ENCODE measurements around the gene SMAP1. TPM values are rescaled to one million over a fixed set of nuclear protein-coding genes. Genes with fewer than 3 reads are reported as not detected.

Gene SMAP1
- total RNA-seq, 2 donors from 2014 or later: 35.7 to 38.7 TPM

DNA sequence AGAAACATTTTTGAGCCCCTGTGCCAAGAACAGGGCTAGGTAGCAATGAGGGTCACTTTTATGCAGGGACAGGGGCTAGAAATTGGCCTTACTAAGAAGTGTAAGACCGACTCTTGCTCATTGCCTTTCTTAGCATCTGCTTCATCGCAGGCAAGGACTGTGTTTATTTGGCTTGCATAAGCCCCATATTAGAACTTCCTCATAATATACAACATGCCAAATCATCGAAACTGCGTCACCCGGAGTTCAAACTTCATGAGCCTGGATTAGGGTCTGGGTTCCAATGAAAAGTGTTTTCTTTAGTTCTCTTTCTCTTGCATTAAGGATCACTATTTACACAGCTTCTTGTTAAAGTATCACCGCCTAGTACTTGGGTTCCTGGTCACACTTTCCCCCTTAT is 977 bp upstream of the SMAP1 start:
- Mint-ChIP-seq H3K36me3 (ENCODE audit: low read depth) (peaks cover 5% of the 10 kb centered on the region), H3K4me1 (peaks cover 37% of the 10 kb centered on the region), H3K27ac (peak overlapping the region; percentile 82), H3K4me3 (peak overlapping the region; percentile 96), H3K27me3 (peaks cover 8% of the 10 kb centered on the region)
- ATAC-seq: no peak
- no peaks in the 10 kb centered on the region for H3K9me3 ChIP-seq (ENCODE audit: control insufficient read depth, low read length, poor library complexity, severe bottlenecking)
- DNase-seq: no peak

- peak overlapping the region; percentile 96 for H3K4me3 Mint-ChIP-seq
- peaks cover 43% of the 10 kb centered on the region for H3K4me1 Mint-ChIP-seq
- ATAC-seq (no peak), DNase-seq (no peak)
- H3K9me3 ChIP-seq (ENCODE audit: control insufficient read depth, low read length, poor library complexity, severe bottlenecking): no peaks in the 10 kb centered on the region
- H3K36me3 Mint-ChIP-seq (ENCODE audit: low read depth): peaks cover 1% of the 10 kb centered on the region
- peaks cover 8% of the 10 kb centered on the region for H3K27me3 Mint-ChIP-seq
- peak overlapping the region; percentile 82 for H3K27ac Mint-ChIP-seq
Measured at GRCh38 chr6:70667256-70667710, 400 bp upstream of the SMAP1 start.

GRCh38 chr6:70668499-70668812 is 773 bp downstream of the SMAP1 start:
- peaks cover 52% of the 10 kb centered on the region for H3K4me1 Mint-ChIP-seq
- ATAC-seq (no peak), DNase-seq (no peak)
- H3K27me3 Mint-ChIP-seq: peaks cover 8% of the 10 kb centered on the region
- no peaks in the 10 kb centered on the region for H3K9me3 ChIP-seq (ENCODE audit: control insufficient read depth, low read length, poor library complexity, severe bottlenecking)
- H3K4me3 Mint-ChIP-seq: peak overlapping the region; percentile 96
- no peaks in the 10 kb centered on the region for H3K36me3 Mint-ChIP-seq (ENCODE audit: low read depth)
- peak overlapping the region; percentile 95 for H3K27ac Mint-ChIP-seq

- Mint-ChIP-seq H3K36me3 (ENCODE audit: low read depth) (no peaks in the 10 kb centered on the region), H3K27ac (peak overlapping the region; percentile 95), H3K4me1 (peaks cover 57% of the 10 kb centered on the region), H3K4me3 (peak overlapping the region; percentile 96), H3K27me3 (peaks cover 8% of the 10 kb centered on the region)
- DNase-seq (no peak), ATAC-seq (no peak)
- no peaks in the 10 kb centered on the region for H3K9me3 ChIP-seq (ENCODE audit: control insufficient read depth, low read length, poor library complexity, severe bottlenecking)
Measured at GRCh38 chr6:70669133-70669532, 1.4 kb downstream of the SMAP1 start.

GRCh38 chr6:70672549-70672948 is 4.9 kb downstream of the SMAP1 start:
- Mint-ChIP-seq H3K27me3 (no peaks in the 10 kb centered on the region), H3K4me1 (peaks cover 57% of the 10 kb centered on the region), H3K36me3 (ENCODE audit: low read depth) (no peaks in the 10 kb centered on the region), H3K27ac (peak overlapping the region; percentile 95), H3K4me3 (peak overlapping the region; percentile 5)
- DNase-seq (no peak), ATAC-seq (no peak)
- H3K9me3 ChIP-seq (ENCODE audit: control insufficient read depth, low read length, poor library complexity, severe bottlenecking): no peaks in the 10 kb centered on the region

GRCh38 chr6:70673054-70673453 is 5.4 kb downstream of the SMAP1 start:
- H3K27me3 Mint-ChIP-seq: no peaks in the 10 kb centered on the region
- DNase-seq (no peak), ATAC-seq (no peak)
- peak overlapping the region; percentile 5 for H3K4me3 Mint-ChIP-seq
- H3K36me3 Mint-ChIP-seq (ENCODE audit: low read depth): no peaks in the 10 kb centered on the region
- H3K9me3 ChIP-seq (ENCODE audit: control insufficient read depth, low read length, poor library complexity, severe bottlenecking): no peaks in the 10 kb centered on the region
- peaks cover 57% of the 10 kb centered on the region for H3K4me1 Mint-ChIP-seq
- peak overlapping the region; percentile 95 for H3K27ac Mint-ChIP-seq

- peak overlapping the region; percentile 95 for H3K27ac Mint-ChIP-seq
- H3K4me3 Mint-ChIP-seq: no peak overlapping the region
- ATAC-seq: peak; percentile 55
- H3K36me3 Mint-ChIP-seq (ENCODE audit: low read depth): no peaks in the 10 kb centered on the region
- no peaks in the 10 kb centered on the region for H3K27me3 Mint-ChIP-seq
- H3K4me1 Mint-ChIP-seq: peaks cover 54% of the 10 kb centered on the region
- H3K9me3 ChIP-seq (ENCODE audit: control insufficient read depth, low read length, poor library complexity, severe bottlenecking): no peaks in the 10 kb centered on the region
- DNase-seq: no peak
Measured at GRCh38 chr6:70673601-70674000, 5.9 kb downstream of the SMAP1 start.

DNA sequence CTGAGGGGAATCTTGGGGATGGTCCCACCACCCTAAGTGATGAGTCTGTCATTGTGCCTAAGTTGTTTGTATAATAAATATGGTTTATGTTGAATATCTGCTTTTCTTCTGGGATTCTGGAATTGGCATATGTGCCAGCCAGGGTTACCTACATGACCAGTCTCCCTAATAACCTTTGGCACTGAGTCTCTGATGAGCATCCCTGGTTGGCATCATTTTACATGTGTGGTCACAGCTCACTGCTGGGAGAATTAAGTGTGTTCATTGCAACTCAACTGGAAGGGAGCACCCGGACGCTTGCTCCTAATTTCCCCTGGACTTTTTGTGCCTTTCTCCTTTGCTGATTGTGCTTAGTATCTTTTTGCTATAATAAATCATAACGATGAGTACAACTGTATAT is 8.1 kb downstream of the SMAP1 start:
- ATAC-seq (no peak), DNase-seq (no peak)
- no peak overlapping the region for H3K27ac Mint-ChIP-seq
- H3K36me3 Mint-ChIP-seq (ENCODE audit: low read depth): no peaks in the 10 kb centered on the region
- H3K4me3 Mint-ChIP-seq: no peak overlapping the region
- H3K27me3 Mint-ChIP-seq: no peaks in the 10 kb centered on the region
- H3K4me1 Mint-ChIP-seq: peaks cover 43% of the 10 kb centered on the region
- no peaks in the 10 kb centered on the region for H3K9me3 ChIP-seq (ENCODE audit: control insufficient read depth, low read length, poor library complexity, severe bottlenecking)

DNA sequence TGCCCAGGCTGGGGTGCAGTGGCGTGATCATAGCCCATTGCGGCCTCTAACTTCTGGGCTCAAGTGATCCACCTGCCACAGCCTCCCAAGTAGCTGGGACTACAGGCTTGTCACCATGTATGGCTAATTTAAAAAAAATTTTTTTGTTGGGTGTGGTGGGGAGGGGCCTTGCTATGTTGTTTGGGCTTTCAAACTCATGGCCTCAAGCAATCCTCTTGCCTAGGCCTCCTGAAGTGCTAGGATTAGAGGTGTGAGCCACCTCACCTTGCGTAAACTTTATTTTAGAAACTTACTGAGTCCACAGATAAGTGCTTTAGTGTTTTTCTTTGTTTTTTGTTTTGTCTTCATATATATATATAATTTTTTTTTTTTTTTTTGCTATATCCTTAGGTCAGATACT is 9.1 kb downstream of the SMAP1 start:
- no peaks in the 10 kb centered on the region for H3K9me3 ChIP-seq (ENCODE audit: control insufficient read depth, low read length, poor library complexity, severe bottlenecking)
- Mint-ChIP-seq H3K27me3 (no peaks in the 10 kb centered on the region), H3K36me3 (ENCODE audit: low read depth) (no peaks in the 10 kb centered on the region), H3K4me1 (peaks cover 38% of the 10 kb centered on the region), H3K27ac (no peak overlapping the region), H3K4me3 (no peak overlapping the region)
- DNase-seq (no peak), ATAC-seq (no peak)

GRCh38 chr6:70680396-70680795 is 12.7 kb downstream of the SMAP1 start:
- no peaks in the 10 kb centered on the region for H3K9me3 ChIP-seq (ENCODE audit: control insufficient read depth, low read length, poor library complexity, severe bottlenecking)
- ATAC-seq (no peak), DNase-seq (no peak)
- Mint-ChIP-seq H3K27me3 (no peaks in the 10 kb centered on the region), H3K4me1 (peaks cover 36% of the 10 kb centered on the region), H3K27ac (peak overlapping the region; percentile 6), H3K4me3 (no peak overlapping the region), H3K36me3 (ENCODE audit: low read depth) (no peaks in the 10 kb centered on the region)

DNA sequence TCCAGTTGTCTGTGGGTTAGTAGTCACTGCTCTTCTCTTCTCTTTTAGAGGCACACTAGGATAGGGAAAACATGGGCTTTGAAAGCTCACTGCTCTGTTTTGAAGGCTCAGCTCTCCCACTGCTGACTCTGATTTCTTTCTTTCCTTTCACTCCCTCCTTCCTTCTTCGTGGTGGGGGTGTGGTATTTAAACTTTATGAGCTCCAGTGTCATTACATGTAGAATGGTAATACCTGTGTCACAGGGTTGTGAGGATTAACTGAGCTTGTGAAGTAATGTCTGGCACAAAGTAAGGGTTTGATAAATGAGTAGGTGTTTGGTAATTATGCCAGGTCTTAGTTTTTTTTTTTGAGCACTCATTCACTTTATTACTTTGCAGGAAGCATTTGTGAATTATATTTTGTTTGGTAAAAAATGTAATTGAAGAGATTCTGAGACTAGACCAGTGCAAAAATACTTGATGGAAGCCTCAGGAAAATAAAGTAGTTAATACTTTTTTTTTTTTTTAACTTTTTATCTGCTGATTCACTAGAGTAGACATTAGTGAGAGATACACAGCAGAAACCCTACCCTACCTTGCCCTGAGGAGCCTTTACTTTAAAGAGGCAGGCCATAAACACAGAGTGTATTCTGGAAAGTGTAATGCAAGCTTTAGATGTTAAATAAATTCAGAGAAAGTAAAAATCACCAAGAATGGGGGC is 17.3 kb downstream of the SMAP1 start:
- peaks cover 48% of the 10 kb centered on the region for H3K4me1 Mint-ChIP-seq
- peak overlapping the region; percentile 53 for H3K4me3 Mint-ChIP-seq
- H3K27me3 Mint-ChIP-seq: no peaks in the 10 kb centered on the region
- H3K36me3 Mint-ChIP-seq (ENCODE audit: low read depth): no peaks in the 10 kb centered on the region
- no peak for DNase-seq
- H3K9me3 ChIP-seq (ENCODE audit: control insufficient read depth, low read length, poor library complexity, severe bottlenecking): no peaks in the 10 kb centered on the region
- H3K27ac Mint-ChIP-seq: peak overlapping the region; percentile 89
- ATAC-seq: no peak

- peak overlapping the region; percentile 41 for H3K4me3 Mint-ChIP-seq
Measured at GRCh38 chr6:70685494-70686180, 18.0 kb downstream of the SMAP1 start.

GRCh38 chr6:70686548-70687133 is 19.0 kb downstream of the SMAP1 start:
- peak; percentile 54 for ATAC-seq
- no peak for DNase-seq
- no peaks in the 10 kb centered on the region for H3K27me3 Mint-ChIP-seq
- no peaks in the 10 kb centered on the region for H3K36me3 Mint-ChIP-seq (ENCODE audit: low read depth)
- no peaks in the 10 kb centered on the region for H3K9me3 ChIP-seq (ENCODE audit: control insufficient read depth, low read length, poor library complexity, severe bottlenecking)
- H3K4me1 Mint-ChIP-seq: peaks cover 45% of the 10 kb centered on the region
- peak overlapping the region; percentile 89 for H3K27ac Mint-ChIP-seq
- no peak overlapping the region for H3K4me3 Mint-ChIP-seq

More at GRCh38 chr6:70685494-70686180, 18.0 kb downstream of the SMAP1 start:
- no peak for ATAC-seq
- Mint-ChIP-seq H3K4me1 (peaks cover 47% of the 10 kb centered on the region), H3K36me3 (ENCODE audit: low read depth) (no peaks in the 10 kb centered on the region), H3K27me3 (no peaks in the 10 kb centered on the region), H3K27ac (peak overlapping the region; percentile 89)
- H3K9me3 ChIP-seq (ENCODE audit: control insufficient read depth, low read length, poor library complexity, severe bottlenecking): no peaks in the 10 kb centered on the region
- no peak for DNase-seq
